Omental fat pad (tissue), 4 donors: ENCODE results near the gene ZSWIM6. TPM values are rescaled to one million over a fixed set of nuclear protein-coding genes. Genes with fewer than 3 reads are reported as not detected.

Experiments used
- ATAC-seq: fragments of 150-250 bp; one replicate; pipeline ENCODE4 v1.9.1; 2016; ENCODE audit warnings: mild to moderate bottlenecking, moderate library complexity; ENCODE audit not compliant: low FRiP score
- DNase-seq: peaks from one replicate; pipeline ENCODE4 v3.0.0-alpha.2; 2019; ENCODE audit warnings: low spot score
- CTCF ChIP-seq, 3 donors: fragments of 450-650 bp; IDR thresholded peaks; one replicate each; pipeline ENCODE4 v1.5.1; 2016 to 2017; ENCODE audit warnings: antibody characterized with exemption in 3 of 3, mild to moderate bottlenecking in 3 of 3, moderate library complexity in 2 of 3
- total RNA-seq, 4 donors: library from RNA; depleted of rRNA; stranded (reverse); fragments of >200 nt; gene quantifications; one replicate each; pipeline ENCODE4 v1.1.0, GENCODE V29; 2016

Gene ZSWIM6
- total RNA-seq, 4 donors from 2014 or later: 9.7 to 31.1 (median 18.6) TPM

DNA sequence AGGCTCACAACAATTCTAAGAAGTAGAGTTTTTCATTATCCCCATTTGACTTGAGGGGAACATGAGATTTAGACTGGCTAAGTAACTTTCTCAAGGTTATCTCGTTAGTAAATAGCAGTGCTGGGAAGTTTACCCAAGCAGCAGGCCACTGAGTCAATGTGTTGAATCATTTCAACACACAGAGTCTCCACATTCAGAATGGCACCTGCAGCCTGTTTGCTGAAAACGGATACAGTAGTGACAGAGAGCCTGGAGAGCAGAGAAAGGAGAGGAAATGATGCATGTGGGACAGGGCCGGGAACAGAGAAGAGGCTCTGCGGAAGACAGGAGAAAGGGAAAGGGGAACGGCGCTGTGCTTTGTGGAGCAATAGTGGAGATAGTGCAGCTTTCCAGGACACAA is 33.5 kb upstream of the ZSWIM6 start:
- DNase-seq (no peak), ATAC-seq (no peak)
- TF ChIP-seq CTCF (IDR thresholded peaks at IDR 0.05): no peak

- DNase-seq: no peak
These were observed 32.8 kb upstream of the ZSWIM6 start for GRCh38 chr5:61299261-61299681.

GRCh38 chr5:61301341-61302199 is 30.5 kb upstream of the ZSWIM6 start:
- TF ChIP-seq CTCF (IDR thresholded peaks at IDR 0.05): no peak
- DNase-seq: no peak
- ATAC-seq: peak; percentile 57

More at GRCh38 chr5:61299261-61299681, 32.8 kb upstream of the ZSWIM6 start:
- no peak for TF ChIP-seq CTCF (IDR thresholded peaks at IDR 0.05)
- no peak for ATAC-seq

DNA sequence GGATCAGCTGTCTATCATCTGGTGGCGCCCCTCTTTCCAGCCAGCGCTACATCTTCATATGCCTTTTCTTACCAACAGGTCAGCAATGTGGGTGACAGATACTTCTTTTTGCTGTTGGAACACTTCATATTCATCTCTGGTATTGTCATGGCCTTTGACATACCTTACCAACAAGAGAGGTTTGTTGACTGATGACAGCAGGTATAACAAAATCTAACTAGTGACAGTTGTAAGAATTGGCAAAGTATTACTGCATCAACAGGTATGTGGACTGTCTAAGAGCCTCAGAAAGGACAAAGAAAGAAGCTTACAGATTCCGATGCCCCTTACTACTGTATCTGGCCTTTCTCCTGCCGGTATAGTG is 29.9 kb upstream of the ZSWIM6 start:
- TF ChIP-seq CTCF (IDR thresholded peaks at IDR 0.05): no peak
- ATAC-seq (no peak), DNase-seq (no peak)

DNA sequence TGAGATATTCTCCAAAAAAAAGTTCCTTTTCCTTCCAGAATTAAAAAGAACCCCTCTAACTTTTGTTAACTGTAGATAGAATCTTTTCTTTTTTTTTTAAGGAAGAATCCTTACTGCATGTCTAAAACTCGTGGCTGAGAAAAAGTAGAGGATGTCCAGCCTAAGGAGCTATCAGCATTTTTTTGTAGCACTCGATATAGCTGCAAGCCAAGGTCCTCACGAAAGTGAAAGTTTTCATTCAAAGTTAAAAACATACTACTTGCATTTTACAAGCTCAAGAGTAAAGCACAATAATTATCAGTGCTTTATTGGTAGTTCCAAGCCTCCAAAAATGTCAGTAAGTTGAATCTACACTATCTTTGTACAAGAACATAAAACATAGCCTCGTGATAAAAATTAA is 28.7 kb upstream of the ZSWIM6 start:
- no peak for ATAC-seq
- TF ChIP-seq CTCF (IDR thresholded peaks at IDR 0.05): no peak

DNA sequence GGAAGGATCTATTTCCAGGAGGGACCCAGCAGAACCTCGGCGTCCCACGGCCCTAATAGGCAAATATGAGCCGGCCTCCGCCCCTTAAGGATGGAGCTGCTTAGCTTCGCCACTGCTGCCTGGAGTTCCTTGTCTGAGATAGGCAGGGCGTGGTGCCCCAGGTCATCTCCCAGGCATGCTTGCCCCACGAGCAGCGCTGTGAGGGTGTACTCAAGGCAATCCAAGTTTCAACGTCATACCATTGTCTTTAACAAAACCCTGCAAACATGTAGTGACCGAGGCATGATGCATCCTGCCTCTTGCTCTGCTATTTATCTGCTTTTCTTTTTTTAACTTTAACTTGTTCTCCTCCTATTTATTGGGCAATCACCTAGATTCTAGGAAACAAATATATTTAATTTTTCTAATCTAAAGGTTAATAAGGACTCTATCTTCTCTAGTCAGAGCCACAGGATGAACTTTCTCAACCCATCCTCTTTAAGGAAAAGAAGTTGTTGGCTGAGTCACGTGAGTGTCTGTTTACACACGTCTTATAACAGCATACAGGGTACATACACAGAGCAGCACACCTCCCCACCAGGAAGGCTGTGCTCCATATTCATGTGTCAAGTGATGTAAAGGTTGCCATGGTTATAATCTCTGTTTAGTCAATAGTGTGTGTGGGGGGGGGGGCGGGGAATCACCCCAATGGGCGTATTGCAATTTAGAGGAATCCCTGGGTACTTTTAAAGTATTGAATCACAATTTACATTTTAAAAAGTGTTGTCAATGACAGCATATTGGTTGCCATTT is 27.3 kb upstream of the ZSWIM6 start:
- no peak for TF ChIP-seq CTCF (IDR thresholded peaks at IDR 0.05)
- DNase-seq (no peak), ATAC-seq (peak; percentile 94)

More for the DNA sequence above, 28.7 kb upstream of the ZSWIM6 start:
- DNase-seq: no peak
